GM18526 (cell line): ENCODE data around the gene LAMA4.

ENCODE experiments used
- POLR2A ChIP-seq: IDR thresholded peaks from 3 replicates; pipeline ENCODE4 v1.6.1; 2011; ENCODE audit not compliant: insufficient read length; ENCODE audit errors: extremely low read depth

The LAMA4 gene

DNA sequence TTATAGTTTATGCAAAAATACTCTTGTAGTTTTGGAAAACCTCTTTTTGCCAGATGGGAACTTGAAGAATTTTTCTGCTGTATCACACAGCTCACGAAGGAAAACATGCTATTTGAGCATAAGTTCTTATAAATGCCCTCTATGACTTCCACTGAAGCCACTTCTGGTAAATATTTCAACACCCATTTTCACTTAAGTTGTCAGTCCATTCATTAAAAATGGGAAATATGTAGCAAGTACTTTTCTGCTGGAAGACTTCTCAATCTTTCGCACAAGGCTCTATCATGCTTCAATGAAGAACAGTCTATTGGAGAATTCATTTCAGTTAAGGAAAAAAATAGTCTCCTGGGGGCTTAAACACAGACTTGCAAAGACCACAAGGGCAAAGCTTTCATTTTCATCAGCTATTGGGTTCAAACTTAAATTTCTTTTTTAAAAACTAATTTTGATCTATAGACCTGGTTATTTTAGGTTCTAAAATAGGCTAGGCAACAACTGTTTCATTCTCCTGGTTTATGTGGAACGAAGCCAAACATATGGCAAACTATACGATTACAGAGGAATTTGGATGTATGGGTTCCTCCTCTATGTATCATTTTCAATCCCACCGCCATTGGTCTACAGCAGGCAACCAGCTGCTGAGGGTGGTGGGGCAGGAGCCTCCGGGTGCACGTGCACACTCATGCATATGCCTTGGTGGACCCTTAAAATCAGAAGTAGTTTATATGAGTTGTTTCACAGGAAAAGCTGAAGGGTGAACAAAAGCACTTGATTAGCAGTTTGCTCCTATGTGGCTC is 38.7 kb downstream of the LAMA4 start:
- TF ChIP-seq POLR2A, result no peak

DNA sequence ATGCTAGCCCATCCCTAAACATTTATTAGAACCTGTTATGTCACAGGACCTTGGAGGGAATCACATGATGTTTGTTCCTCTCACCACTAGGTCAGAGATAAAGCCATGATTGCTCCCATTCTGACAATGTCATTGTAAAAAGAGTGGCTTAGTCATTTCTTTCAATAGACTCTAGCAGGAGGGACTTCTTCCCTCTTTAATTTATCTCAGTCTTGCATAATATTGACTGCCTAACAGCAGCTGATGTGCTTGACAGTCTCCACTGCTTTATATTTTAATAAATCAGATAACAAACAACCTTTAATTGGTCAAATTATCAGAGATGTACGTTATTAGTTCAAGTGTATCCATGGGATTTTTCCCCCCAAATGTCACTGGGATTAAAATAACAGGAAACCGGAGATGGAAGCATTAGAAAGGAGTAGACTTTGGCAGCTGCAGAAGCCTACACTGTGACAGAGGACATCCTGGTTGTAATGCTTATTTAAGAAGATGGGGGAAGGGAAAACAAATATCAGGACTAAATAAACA is 39.6 kb downstream of the LAMA4 start:
- TF ChIP-seq POLR2A, result no peak

DNA sequence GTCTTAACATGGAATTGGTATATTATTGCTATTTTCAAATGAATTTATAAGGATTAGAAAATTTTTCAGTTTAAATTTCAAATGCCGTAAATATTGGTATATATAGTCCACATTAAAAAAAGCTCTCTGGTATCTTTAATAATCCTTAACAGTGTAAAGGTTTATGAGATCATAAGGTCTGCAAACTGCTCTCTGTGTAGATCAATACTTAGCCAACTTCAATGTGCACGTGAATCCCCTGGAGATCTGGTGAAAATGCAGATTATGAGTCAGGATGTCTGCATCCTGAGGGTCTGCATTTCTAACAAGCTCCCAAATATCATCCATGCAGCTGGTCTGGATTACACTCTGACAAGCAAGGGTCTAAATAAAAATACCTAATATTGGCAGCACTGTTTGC is 43.5 kb downstream of the LAMA4 start:
- no peak for TF ChIP-seq POLR2A

DNA sequence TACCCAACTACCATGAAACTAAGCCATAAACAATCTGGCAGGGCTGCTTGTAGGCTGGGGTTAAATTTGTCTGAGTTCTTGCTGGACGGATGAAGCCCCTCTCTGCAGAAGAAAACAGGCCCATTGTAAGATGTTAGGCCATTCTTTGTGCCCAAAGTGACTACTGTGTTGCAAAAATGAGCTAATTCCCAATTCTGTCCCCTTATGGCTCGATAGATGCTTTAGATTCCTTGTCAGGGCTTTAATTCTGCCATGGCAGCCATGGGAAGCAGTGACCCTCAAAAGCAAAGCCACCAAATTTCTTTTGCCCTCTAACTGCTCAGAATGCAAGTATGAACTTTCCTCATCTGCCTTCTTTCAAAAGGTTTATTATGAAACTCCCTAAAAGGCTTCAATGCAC is 45.2 kb downstream of the LAMA4 start:
- no peak for TF ChIP-seq POLR2A

DNA sequence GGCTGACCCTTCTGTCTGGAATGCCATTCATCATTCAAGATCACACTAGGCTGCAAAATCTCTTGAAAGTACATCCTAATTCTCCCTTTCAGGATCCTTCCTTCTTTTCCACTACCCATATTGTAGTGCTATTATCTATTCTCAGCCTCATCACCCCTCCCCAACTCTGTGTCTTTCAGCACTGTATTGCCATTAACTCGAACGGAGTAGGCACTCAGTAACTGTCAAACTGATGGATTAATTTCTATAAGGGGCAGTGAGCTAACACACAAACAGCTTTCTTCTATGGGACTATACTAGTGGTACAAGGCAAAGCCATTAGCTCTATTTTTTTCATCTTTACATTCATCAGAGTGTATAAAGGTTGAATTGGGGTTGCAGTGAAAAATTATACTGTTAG is 46.6 kb downstream of the LAMA4 start:
- no peak for TF ChIP-seq POLR2A

DNA sequence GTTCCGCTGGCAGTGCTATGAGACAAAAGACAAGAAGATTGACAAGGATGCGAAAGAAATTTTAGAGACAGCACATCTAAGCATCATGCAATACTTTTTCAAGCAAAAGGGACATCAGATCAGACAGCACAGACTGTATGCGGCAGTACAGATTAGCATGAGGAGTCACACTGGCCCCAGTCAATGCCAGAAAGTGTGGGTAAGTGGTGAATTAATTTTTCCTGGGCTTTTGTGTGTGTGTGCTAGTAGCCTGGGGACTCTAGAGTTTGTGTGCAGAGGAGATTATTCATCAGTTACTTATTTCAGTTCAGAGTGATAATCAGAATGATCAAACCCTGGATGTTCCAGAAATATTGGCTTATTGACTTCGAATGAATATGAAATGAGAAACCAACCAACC is 47.2 kb downstream of the LAMA4 start:
- no peak for TF ChIP-seq POLR2A

DNA sequence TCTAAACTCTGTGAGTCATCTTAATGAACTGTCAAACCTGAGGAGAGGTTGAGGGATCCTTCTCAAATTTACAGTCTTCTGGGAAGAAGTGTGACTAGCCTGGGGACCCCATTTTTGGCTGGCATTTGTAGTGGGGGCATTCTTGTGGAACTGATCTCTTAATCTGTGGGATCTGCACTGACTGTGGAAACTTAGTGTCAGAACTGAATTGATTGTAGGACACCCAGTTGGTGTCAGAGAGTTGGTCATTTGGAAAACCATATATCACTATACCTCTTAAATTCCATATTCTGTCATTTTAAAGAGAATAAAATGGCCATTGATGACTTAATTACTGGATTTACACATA is 48.3 kb downstream of the LAMA4 start:
- no peak for TF ChIP-seq POLR2A

DNA sequence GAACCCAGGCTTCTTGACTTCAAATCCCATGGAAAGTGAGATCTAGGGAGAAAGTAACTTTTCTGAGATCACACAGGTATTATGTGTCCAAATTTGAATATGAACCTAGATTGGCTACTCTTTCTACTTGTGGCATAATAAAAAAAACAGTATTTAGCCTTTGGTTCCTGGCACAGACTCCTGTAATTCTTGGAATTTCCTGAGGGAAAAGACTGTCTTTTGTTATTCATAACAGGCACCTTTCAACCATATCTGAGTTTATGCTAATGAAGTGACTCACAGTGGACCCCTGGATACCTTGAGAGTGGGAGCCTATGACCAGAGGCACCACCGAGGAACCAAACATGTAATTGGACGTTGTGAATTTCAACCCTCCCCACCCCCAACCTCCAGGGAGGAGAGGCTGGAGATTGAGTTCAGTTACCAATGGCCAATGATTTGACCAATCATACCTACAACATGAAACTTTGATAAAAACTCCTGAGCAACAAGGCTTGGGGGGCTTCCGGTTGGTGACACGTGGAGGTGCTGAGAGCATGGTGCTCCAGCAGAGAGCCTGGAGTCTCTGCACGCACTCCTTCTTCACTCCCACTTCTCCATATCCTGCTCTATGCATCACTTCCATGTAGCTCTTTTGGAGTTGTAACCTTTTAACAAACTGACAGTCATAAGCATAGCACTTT is 48.8 kb downstream of the LAMA4 start:
- no peak for TF ChIP-seq POLR2A

DNA sequence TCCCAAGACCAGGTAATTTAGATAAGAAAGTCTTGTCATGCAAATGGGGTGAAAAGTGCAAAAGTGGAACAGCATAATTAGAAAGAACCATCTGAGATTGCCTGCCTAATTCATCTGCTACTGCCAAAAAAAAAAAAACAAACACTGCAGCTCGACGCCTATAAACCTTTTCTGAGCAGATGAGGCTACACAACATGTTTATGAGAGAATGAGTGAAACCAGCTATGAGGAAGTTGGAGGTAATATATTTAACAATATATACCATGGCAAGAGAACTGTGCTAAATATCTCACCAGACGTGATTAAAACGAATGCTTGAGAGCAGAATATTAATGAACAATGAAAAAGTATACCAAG is 50.0 kb downstream of the LAMA4 start:
- no peak for TF ChIP-seq POLR2A

DNA sequence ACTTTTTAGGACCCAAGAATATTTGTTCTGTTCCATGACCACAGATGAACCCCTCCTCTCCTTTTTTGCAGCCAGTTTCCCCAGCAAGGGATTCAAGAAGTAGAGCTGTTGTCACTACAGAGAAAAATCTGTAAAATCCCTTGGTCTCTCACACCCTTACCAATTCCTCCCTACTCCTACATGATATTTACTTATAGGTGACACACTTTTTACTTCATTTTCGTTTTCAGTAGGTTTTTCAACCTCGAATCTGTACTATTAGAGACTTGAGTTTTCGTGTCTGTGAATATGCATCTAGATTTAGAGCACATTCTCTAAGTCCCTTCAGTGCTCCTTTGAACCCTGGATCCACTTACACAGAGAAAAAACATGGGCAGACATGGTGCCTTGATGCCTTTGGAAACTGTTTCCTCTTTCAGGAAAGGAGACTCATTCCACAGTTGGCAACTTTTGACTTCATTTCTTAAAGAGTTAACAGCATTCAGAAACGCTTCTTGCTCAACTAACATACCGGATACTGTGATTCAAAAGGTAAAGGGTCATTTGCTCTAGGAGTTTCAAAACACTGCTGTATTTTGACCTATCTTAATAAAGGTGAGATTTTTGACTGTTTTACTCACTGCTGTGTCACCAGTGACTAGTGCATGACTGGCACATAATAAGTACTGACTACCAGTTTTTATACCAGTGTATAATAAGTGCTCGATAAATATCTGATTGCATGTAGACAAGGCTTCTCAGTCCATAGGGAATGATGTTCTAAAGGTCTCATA is 50.6 kb downstream of the LAMA4 start:
- no peak for TF ChIP-seq POLR2A

DNA sequence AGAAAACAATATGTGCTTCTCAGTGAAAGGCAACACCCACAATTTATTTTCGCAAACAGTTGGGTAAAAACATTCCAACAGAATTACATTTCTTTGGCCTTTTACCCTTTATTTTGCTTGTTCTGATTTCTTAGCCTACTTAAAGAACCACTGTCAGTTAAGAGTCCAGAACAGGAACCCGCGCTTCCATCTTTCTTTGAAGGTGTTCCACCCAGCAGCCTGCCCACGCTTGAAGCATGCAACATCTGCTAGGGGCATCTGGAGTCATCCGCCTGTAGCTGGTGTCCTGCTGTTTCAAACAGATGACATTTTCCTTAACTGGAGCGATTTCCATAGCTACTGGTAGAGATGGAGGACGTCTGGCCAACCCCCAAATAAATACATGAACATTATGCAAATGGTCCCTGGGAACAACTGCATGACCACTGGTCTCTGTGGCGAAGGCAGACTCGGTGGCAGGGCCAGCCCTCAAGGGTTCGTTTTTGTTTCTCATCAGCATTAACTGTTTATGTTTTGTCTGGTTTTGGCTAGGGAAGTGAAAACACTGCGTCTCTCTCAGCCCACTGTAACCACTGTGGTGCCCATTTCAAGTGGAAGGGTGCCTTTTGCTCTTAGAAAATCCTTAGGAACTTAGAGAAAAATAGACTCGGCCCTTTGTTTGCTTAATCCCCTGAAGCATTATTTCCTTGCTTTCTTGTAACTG is 51.6 kb downstream of the LAMA4 start:
- TF ChIP-seq POLR2A, result no peak

DNA sequence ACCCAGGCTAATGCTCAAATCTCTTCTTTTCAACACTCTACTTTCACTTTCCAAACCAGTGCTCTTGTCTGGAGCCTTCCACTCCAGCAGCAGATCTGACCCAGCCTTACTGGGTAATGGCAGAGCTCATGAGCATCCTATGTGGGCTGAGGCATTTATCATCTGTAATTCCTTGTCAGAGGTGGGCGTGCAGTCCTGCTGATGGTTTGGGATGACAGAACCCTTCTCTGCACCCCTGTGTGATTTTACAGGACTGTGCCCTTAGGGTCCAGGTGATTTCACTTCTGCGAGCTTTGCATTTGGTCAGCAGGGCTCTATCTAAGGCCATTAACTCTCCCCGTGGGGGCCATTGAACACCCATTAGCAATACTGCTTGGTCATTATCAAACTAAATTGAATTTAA is 55.4 kb downstream of the LAMA4 start:
- TF ChIP-seq POLR2A, result no peak

DNA sequence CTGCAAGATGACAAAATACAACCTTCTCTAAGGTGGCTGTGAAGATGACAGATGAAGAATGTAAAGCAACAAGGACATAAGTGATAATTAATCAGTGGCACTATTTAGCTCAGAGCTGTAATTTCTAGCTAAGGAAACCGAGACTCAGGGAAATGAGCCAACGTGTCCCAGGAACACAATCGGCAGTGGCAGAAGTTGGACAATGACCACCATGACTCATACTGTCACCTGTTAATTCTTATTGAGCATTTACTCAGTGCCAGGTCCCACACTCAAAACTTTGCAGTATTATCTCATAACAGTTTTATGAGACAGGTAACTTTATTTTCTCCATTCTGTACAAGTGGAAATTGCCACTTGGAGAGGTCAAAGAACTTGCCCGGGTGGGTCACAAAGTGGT is 55.8 kb downstream of the LAMA4 start:
- TF ChIP-seq POLR2A, result no peak

DNA sequence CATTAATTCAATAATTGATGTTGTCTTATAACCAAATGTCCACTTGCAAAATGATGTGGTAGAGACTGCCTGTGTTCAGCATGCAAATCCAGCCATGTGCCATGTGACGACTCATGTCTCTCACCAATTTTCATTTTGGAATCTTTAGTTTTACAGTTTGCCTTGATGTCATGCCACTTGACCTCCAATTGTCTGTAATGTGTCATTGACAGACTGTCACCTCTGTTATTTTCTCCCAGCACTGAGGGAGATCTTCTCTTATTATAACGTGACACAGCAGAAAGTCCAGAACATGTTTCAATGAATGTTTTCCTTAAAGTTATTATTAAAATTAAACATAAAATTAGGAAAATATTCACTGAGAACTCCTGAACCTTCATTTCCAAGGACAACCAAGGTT is 56.7 kb downstream of the LAMA4 start:
- TF ChIP-seq POLR2A, result no peak

DNA sequence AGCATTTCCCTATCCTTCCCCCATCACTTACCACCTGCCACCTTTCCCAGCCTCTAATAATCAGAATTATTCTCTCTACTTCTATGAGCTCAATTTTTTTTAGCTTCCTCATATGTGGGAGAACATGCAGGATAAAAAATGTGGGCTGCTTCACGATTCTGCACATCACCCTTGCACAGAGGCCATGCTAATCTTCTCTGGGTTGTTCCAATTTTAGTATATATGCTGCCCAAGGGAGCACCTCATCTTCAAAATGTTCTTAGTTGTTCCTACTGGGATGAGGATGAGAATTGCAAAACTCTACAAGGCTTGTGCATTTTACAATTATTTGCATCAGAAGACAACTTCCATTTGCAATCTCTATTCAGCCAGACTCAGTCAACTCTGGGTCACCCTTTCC is 58.1 kb downstream of the LAMA4 start:
- TF ChIP-seq POLR2A, result no peak

DNA sequence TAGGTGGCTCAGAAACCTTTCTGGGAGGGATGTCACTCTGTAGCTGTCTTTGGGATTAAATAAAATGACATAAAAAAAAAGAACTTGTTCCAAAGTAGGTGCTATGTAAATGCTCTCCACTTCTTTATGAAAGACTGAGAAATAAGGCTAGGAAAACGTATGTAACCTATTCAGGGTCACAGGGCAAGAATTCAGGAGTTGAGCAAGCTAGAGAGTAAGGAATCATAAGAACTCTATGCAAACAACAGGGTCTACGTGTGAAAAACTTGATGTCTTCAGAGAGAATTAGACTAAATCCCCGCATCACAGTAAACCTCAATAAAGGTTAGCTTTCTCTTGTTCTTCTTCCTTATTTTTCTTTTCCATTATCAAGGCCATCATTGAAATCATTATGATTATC is 59.2 kb downstream of the LAMA4 start:
- TF ChIP-seq POLR2A, result no peak

DNA sequence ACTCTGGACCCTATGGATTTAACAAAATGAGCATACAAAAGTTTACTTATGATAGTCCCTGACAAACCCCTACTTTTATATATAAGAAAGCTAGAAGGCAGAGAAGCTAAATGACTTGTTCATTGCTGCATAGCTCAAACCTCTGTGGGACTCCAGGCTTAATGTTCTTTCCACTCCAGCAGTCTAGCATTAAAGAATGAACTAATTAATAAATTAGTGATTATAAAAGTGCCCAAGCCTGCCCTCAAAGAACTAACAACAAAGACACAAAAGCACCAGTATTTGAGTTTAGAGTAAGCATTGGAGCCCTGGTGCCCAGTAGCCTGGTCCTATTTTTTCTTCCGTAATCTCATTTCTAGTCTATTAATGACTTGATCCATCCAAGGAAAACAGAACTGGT is 59.9 kb downstream of the LAMA4 start:
- no peak for TF ChIP-seq POLR2A
